Stimulated activated effector memory CD8-positive, alpha-beta T cell treated with anti-CD3 and anti-CD28 coated beads, Interleukin-12 subunit alpha, Interleukin-12 subunit beta, amount 100 ng/mL, for 72 hours (primary cell): ENCODE results near the gene STK16.

Experiments
- ATAC-seq: fragments of 150-1000 bp; cut with Tn5 transposase; 2 replicates; pipeline ENCODE4 v1.10.0; 2021
- DNase-seq, 2 donors: peaks; one replicate each; pipeline ENCODE4 v3.0.0; 2021 to 2022; ENCODE audit warnings: low spot score in 2 of 2
- H3K27ac Mint-ChIP-seq: one replicate; pipeline ENCODE4 v1.8.0; 2022; ENCODE audit warnings: mild to moderate bottlenecking, mixed read lengths
- H3K36me3 Mint-ChIP-seq: one replicate; pipeline ENCODE4 v1.8.0; 2022; ENCODE audit warnings: mild to moderate bottlenecking, mixed read lengths
- H3K4me1 Mint-ChIP-seq: one replicate; pipeline ENCODE4 v1.8.0; 2022; ENCODE audit warnings: mixed read lengths
- H3K4me3 Mint-ChIP-seq: one replicate; pipeline ENCODE4 v1.8.0; 2022; ENCODE audit warnings: mild to moderate bottlenecking, mixed read lengths
- H3K9me3 Mint-ChIP-seq: one replicate; pipeline ENCODE4 v1.8.0; 2022; ENCODE audit warnings: mixed read lengths

Gene STK16

GRCh38 chr2:219209236-219210195, 35.8 kb upstream of the STK16 start:
- Mint-ChIP-seq H3K4me1 (peaks cover 40% of the 10 kb centered on the region), H3K36me3 (peaks cover 70% of the 10 kb centered on the region), H3K27ac (peak overlapping the region; percentile 72), H3K4me3 (peak overlapping the region; percentile 78), H3K9me3 (peaks cover under 1% of the 10 kb centered on the region)
- no peak for DNase-seq
- no peak for ATAC-seq

GRCh38 chr2:219210196-219210885, 34.9 kb upstream of the STK16 start:
- Mint-ChIP-seq H3K4me1 (peaks cover 45% of the 10 kb centered on the region), H3K27ac (peak overlapping the region; percentile 72), H3K4me3 (no peak overlapping the region), H3K9me3 (no peaks in the 10 kb centered on the region), H3K36me3 (peaks cover 76% of the 10 kb centered on the region)
- DNase-seq (no peak), ATAC-seq (no peak)

- Mint-ChIP-seq H3K4me3 (no peak overlapping the region), H3K36me3 (peaks cover 77% of the 10 kb centered on the region), H3K27ac (peak overlapping the region; percentile 72), H3K4me1 (peaks cover 47% of the 10 kb centered on the region), H3K9me3 (no peaks in the 10 kb centered on the region)
- ATAC-seq (no peak), DNase-seq (no peak)
Observed at GRCh38 chr2:219210886-219211362, 34.4 kb upstream of the STK16 start.

GRCh38 chr2:219213026-219213415, 32.3 kb upstream of the STK16 start:
- no peak for DNase-seq
- no peaks in the 10 kb centered on the region for H3K9me3 Mint-ChIP-seq
- no peak for ATAC-seq
- peaks cover 53% of the 10 kb centered on the region for H3K4me1 Mint-ChIP-seq
- no peak overlapping the region for H3K27ac Mint-ChIP-seq
- H3K36me3 Mint-ChIP-seq = peaks cover 86% of the 10 kb centered on the region
- H3K4me3 Mint-ChIP-seq = no peak overlapping the region

GRCh38 chr2:219213486-219214071, 31.7 kb upstream of the STK16 start:
- no peak for ATAC-seq
- no peaks in the 10 kb centered on the region for H3K9me3 Mint-ChIP-seq
- H3K36me3 Mint-ChIP-seq = peaks cover 82% of the 10 kb centered on the region
- H3K4me1 Mint-ChIP-seq = peaks cover 51% of the 10 kb centered on the region
- H3K27ac Mint-ChIP-seq = peak overlapping the region; percentile 84
- DNase-seq = no peak
- no peak overlapping the region for H3K4me3 Mint-ChIP-seq

- no peak overlapping the region for H3K4me3 Mint-ChIP-seq
- peaks cover 47% of the 10 kb centered on the region for H3K4me1 Mint-ChIP-seq
- ATAC-seq = no peak
- H3K27ac Mint-ChIP-seq = peak overlapping the region; percentile 84
- peaks cover 77% of the 10 kb centered on the region for H3K36me3 Mint-ChIP-seq
- no peaks in the 10 kb centered on the region for H3K9me3 Mint-ChIP-seq
- DNase-seq = no peak
Observed at GRCh38 chr2:219214141-219214540, 31.1 kb upstream of the STK16 start.

GRCh38 chr2:219214786-219215185, 30.5 kb upstream of the STK16 start:
- H3K27ac Mint-ChIP-seq = no peak overlapping the region

GRCh38 chr2:219215871-219216534, 29.3 kb upstream of the STK16 start:
- no peak overlapping the region for H3K27ac Mint-ChIP-seq
- peak overlapping the region; percentile 91 for H3K4me3 Mint-ChIP-seq
- no peak for DNase-seq
- peaks cover 70% of the 10 kb centered on the region for H3K36me3 Mint-ChIP-seq
- H3K9me3 Mint-ChIP-seq = no peaks in the 10 kb centered on the region
- ATAC-seq = no peak
- peaks cover 46% of the 10 kb centered on the region for H3K4me1 Mint-ChIP-seq

More at GRCh38 chr2:219214786-219215185, 30.5 kb upstream of the STK16 start:
- DNase-seq (no peak), ATAC-seq (no peak)
- peaks cover 45% of the 10 kb centered on the region for H3K4me1 Mint-ChIP-seq
- H3K9me3 Mint-ChIP-seq = no peaks in the 10 kb centered on the region
- H3K4me3 Mint-ChIP-seq = no peak overlapping the region
- peaks cover 75% of the 10 kb centered on the region for H3K36me3 Mint-ChIP-seq

GRCh38 chr2:219216535-219216915, 28.8 kb upstream of the STK16 start:
- Mint-ChIP-seq H3K4me1 (peaks cover 44% of the 10 kb centered on the region), H3K9me3 (no peaks in the 10 kb centered on the region), H3K4me3 (peak overlapping the region; percentile 91), H3K27ac (no peak overlapping the region), H3K36me3 (peaks cover 70% of the 10 kb centered on the region)
- DNase-seq (no peak), ATAC-seq (no peak)

- DNase-seq = no peak
- Mint-ChIP-seq H3K9me3 (no peaks in the 10 kb centered on the region), H3K27ac (peak overlapping the region; percentile 87), H3K4me3 (peak overlapping the region; percentile 91), H3K36me3 (peaks cover 70% of the 10 kb centered on the region), H3K4me1 (peaks cover 47% of the 10 kb centered on the region)
- peak; percentile 61 for ATAC-seq
Observed at GRCh38 chr2:219218217-219218731, 27.0 kb upstream of the STK16 start.

GRCh38 chr2:219218732-219219701, 26.3 kb upstream of the STK16 start, which contains the start of gene ABCB6:
TSS of gene ABCB6 (minus strand) at chr2:219218958. CDS start at chr2:219218673, 285 bp downstream.
- H3K36me3 Mint-ChIP-seq = peaks cover 70% of the 10 kb centered on the region
- H3K27ac Mint-ChIP-seq = peak within 1 kb of the TSS; percentile 87
- peak; percentile 71 to 87 for DNase-seq
- H3K4me3 Mint-ChIP-seq = peak within 1 kb of the TSS; percentile 91
- peak; percentile 85 for ATAC-seq
- no peaks in the 10 kb centered on the region for H3K9me3 Mint-ChIP-seq
- H3K4me1 Mint-ChIP-seq = peaks cover 46% of the 10 kb centered on the region

- peaks cover 40% of the 10 kb centered on the region for H3K4me1 Mint-ChIP-seq
- peak overlapping the region; percentile 60 for H3K27ac Mint-ChIP-seq
- H3K36me3 Mint-ChIP-seq = peaks cover 70% of the 10 kb centered on the region
- H3K9me3 Mint-ChIP-seq = no peaks in the 10 kb centered on the region
- no peak for DNase-seq
- H3K4me3 Mint-ChIP-seq = no peak overlapping the region
- no peak for ATAC-seq
Observed at GRCh38 chr2:219219784-219220532, 25.3 kb upstream of the STK16 start.
